ENCODE results near the gene CHST4.
A peak's percentile ranks its signal among the peaks of the same experiment; 100 is the strongest.
"Not testable (repeated sequence)": the region's sequence is repeated elsewhere in the genome, so short reads cannot be mapped to it uniquely, and the experiment has no call there.

CHST4 gene

GRCh38 chr16:71524566-71525553, 1.4 kb upstream of the CHST4 start:
- DNase-seq (ENCODE audit: low read depth), result no peak

- no peak for DNase-seq (ENCODE audit: low read depth)
Measured at GRCh38 chr16:71528257-71528656, 2.0 kb downstream of the CHST4 start.

- DNase-seq (ENCODE audit: low read depth), result no peak
Measured at GRCh38 chr16:71528863-71529262, 2.6 kb downstream of the CHST4 start.

GRCh38 chr16:71532366-71532765, 6.1 kb downstream of the CHST4 start:
- no peak for DNase-seq (ENCODE audit: low read depth)

GRCh38 chr16:71536752-71537499, 10.7 kb downstream of the CHST4 start:
- no peak for DNase-seq (ENCODE audit: low read depth)

DNA sequence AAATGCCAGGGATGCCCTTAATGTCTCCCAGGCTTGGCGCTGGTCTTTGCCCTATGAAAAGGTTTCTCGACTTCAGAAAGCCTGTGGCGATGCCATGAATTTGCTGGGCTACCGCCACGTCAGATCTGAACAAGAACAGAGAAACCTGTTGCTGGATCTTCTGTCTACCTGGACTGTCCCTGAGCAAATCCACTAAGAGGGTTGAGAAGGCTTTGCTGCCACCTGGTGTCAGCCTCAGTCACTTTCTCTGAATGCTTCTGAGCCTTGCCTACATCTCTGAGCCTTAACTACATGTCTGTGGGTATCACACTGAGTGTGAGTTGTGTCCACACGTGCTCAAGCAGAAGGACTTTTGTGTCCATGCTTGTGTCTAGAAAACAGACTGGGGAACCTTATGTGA, 11.4 kb downstream of the CHST4 start:
- no peak for DNase-seq (ENCODE audit: low read depth)

GRCh38 chr16:71542377-71542776, 16.2 kb downstream of the CHST4 start:
- DNase-seq (ENCODE audit: low read depth), result peak; percentile 40

DNA sequence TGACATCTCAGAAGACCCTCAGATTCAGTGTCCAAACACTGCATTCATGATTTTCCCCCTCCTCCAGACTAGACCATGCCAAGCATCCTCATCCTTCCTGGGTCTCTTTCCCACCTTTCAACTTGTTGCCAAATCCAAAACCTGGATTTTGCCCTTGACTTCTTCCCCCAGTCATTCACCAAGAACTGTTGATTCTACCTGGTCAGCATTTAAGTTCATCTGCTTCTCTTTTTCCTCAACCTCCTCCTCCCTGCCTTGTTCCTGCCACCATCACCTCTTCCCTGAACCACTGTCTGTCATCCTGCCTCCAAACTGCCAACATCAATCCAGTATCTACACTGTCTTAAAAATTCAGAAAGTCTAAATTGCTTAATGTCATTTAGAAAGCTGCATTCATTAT, 20.9 kb downstream of the CHST4 start:
- no peak for DNase-seq (ENCODE audit: low read depth)

GRCh38 chr16:71552698-71553503, 26.7 kb downstream of the CHST4 start:
- no peak for DNase-seq (ENCODE audit: low read depth)

DNA sequence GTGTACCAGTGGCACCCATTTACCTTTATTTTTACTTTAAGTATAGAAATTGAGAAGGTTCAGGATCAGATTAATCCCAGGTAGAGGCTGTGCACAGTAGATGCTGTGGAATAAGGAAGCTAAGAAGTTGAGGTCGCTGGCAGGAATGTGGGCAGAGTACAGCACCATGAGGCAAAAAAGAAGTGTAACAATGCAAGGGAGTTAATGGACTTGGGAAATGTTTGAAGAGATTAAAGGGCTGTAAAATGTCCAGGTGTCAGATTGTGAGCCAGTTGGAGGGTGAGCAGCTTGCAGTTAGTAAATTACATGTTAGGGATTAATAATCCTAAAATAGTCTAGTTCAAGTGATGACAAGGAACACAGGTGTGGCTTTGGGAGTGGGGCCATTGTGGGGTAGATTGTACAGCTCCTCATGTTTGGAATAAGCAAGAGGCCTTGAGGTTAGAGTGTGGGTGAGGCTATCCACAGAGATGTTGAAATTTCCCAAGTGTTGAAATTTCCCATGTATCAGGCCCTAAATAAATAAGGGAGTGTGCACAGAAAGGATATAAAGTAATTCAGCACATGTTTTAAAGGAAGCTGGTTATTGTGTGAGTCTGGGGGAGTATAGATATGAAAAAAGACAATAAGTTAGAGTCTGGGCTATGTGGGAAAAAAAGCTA, 29.1 kb downstream of the CHST4 start:
- DNase-seq (ENCODE audit: low read depth), result no peak

- DNase-seq (ENCODE audit: low read depth), result no peak
Measured at GRCh38 chr16:71557299-71557698, 31.1 kb downstream of the CHST4 start.

- DNase-seq (ENCODE audit: low read depth), result no peak
Measured at GRCh38 chr16:71557954-71558582, 31.8 kb downstream of the CHST4 start.

GRCh38 chr16:71559855-71560254, 33.6 kb downstream of the CHST4 start:
- DNase-seq (ENCODE audit: low read depth), result no peak

- DNase-seq (ENCODE audit: low read depth), result not testable (repeated sequence)
Measured at GRCh38 chr16:71561886-71562285, 35.7 kb downstream of the CHST4 start.

DNA sequence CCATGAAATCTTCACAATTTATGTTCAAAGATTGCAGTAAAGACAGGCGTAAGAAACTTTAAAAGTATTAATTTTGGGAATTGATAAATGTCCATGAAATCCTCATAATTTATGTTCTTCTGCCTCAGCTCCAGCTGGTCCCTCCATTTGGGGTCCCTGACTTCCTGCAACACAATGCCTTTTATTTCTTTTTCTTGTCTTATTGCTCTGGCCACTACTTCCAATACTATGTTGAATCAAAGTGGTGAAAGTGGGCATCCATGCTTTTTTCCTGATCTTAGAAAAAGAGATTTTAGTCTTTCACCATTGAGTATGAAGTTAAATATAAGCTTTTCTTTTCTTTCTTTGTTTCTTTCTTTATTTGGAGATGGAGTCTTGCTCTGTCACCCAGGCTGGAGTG, 36.3 kb downstream of the CHST4 start:
- no peak for DNase-seq (ENCODE audit: low read depth)

GRCh38 chr16:71564335-71564967, 38.2 kb downstream of the CHST4 start:
- peak; percentile 99 for DNase-seq (ENCODE audit: low read depth)

DNA sequence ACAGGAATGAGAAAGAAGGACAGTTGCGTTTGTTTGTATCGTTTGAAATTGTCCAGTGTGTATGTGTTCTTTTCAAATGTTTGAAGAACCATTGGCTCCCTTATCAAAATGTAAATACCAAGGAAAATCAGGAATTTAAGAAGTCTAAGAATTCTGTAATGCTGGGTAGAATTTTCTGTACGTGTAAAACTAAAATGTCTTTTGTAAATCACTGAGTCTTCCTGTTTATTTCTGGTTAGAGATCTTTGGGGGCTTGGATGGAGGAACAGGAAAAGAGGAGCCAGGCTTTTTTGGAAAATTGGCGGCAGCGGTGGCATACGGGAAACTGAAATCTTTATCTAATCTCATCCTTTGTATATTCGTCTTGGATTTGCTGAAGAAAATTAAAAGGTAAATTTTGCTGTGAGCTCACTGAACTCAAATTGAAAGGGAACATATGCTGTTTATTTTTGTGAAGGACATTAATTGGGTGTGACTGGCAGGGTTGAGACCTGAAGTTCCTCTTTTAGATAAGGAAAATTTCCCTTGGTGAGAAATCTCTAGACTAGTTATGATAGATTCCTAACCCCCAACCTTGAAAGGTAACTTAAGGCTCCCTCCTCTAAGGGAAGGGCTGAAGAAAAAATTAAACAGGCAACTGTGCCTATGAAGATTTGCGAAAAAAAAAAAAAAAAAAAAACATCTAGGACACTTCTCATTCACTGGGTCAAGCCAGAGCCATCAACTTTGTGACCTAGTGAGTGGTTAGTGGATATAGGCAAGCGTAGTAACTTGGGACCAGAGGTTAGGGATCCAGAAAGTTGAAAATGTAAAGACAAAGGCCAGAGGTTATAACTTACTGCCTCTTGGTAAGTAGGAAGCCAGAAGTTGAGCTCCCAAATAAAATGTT, 39.8 kb downstream of the CHST4 start:
- DNase-seq (ENCODE audit: low read depth), result no peak

GRCh38 chr16:71567931-71568330, 41.7 kb downstream of the CHST4 start:
- no peak for DNase-seq (ENCODE audit: low read depth)

DNA sequence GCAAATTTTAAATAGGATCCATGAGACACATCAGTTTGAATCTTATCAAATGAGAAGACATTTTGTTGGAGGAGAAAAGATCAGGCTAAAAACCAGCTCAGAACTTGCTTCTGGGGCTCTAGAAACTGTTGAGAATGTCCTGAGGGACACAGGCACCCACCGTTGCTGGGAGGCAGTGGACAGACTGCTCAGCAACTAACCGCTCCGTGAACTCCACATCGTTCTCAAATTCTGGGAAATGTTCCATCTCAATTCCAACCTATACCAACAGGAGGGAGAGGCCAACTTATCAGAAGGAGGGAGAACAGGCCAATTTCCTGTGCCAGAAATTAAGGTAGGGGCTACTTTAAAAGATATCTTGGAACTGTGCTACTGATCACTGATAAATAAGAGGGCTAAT, 42.3 kb downstream of the CHST4 start:
- DNase-seq (ENCODE audit: low read depth), result no peak

GRCh38 chr16:71569621-71570020, 43.4 kb downstream of the CHST4 start:
- no peak for DNase-seq (ENCODE audit: low read depth)
